GM18870 (cell line): ENCODE results near the gene ALB.
"Not testable (repeated sequence)": the region's sequence is repeated elsewhere in the genome, so short reads cannot be mapped to it uniquely, and the experiment has no call there.

Experiments
- ATAC-seq: cut with Tn5 transposase; IDR thresholded peaks from one replicate; pipeline ENCODE4 v1.9.1; 2021; ENCODE audit warnings: moderate library complexity; ENCODE audit not compliant: unreplicated experiment

Gene ALB

DNA sequence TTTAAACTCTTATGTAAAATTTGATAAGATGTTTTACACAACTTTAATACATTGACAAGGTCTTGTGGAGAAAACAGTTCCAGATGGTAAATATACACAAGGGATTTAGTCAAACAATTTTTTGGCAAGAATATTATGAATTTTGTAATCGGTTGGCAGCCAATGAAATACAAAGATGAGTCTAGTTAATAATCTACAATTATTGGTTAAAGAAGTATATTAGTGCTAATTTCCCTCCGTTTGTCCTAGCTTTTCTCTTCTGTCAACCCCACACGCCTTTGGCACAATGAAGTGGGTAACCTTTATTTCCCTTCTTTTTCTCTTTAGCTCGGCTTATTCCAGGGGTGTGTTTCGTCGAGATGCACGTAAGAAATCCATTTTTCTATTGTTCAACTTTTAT lies at the start of gene ALB:
Gene ALB (plus strand): TSS at position 246 of the 400 bp plus-strand sequence. CDS start 41 bp downstream, at position 287.
- no peak for ATAC-seq

DNA sequence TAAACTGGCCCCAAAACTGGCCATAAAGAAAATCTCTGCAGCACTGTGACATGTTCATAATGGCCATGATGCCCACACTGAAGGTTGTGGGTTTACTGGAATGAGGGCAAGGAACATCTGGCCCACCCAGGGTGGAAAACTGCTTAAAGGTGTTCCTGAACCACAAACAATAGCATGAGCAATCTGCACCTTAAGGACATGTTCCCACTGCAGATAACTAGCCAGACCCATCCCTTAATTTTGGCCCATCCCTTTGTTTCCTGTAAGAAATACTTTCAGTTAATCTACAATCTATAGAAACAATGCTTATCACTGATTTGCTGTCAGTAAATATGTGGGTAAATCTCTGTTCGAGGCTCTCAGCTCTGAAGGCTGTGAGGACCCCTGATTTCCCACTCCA lies 46.9 kb upstream of the ALB start:
- ATAC-seq, result not testable (repeated sequence)

DNA sequence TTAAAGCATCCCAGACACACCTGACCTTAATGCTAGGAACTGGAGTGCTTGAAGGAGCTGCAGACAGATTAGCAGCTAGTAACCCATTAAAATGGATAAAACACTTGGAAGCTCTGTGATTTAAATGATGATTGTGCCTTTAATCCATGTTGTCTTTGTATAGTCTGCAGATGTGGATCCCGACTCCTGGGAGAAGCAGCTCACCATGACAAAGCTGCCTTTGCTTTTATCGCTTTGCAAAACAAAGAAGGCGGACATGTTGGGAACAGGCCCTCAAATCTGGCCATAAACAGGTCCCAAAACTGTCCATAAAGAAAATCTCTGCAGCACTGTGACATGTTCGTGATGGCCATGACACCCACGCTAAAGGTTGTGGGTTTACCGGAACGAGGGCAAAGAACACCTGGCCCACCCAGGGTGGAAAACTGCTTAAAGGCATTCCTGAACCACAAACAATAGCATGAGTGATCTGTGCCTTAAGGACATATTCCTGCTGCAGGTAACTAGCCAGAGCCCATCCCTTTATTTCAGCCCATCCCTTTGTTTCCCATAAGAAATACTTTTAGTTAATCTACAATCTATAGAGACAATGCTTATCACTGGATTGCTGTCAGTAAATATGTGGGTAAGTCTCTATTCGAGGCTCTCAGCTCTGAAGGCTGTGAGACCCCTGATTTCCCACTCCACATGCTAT lies 34.4 kb upstream of the ALB start:
- ATAC-seq, result not testable (repeated sequence)

DNA sequence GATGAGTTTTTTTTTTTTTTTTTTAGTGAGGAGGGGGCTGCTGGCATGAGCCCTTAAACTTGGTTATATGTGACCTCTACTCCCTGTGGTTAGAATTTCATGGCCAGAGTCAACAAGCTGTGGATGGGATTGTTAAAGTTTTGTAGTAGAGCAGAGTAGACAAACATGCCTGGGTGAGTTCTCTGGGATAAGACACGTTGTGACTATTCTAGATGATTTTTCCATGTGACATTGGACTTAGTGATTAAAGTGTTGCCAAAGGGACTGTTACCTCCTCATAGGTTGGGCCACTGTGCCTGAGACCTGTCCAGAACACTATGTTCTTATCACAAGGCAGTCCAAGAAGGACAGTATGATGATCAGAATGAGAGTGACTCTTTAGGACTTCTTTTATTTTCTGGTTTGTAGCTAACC lies 28.8 kb upstream of the ALB start:
- no peak for ATAC-seq

DNA sequence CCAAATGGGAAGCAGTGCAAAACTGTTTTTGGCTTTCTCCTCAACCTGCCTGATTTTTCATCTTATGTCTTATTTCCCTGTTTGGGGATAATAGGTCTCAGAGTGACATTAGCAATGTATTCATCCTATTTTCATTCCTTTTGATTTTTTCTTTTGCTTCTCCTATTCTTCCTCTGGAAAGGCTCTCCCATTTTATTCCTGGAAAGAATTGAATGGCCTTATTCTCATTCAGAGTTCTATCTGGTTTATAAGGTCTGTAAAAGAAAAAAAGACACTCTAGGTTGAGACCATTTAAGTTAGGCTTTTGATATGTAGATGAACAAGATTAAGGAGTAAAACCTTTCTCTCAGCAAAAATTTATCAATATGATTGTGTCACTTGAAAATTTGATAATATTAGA lies 27.8 kb upstream of the ALB start:
- ATAC-seq, result no peak

DNA sequence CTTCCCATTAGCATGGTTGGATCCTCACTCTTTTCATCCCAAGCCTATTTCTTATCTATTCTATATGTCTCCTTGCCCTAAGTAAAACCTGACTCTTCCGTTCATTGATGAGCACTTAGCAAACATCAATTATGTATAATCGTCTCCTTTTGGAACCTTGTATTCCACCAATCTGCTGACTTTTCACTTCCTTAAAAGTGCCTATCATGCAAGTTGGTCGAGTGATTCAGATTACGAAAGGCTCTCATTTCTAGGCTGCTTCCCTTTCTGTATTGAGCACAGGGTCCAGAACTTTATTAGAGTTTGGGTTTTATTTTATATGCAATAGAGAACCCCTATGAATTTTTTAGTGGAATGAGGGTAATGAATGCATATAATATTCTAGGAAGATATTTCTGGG lies 27.1 kb upstream of the ALB start:
- ATAC-seq, result no peak

DNA sequence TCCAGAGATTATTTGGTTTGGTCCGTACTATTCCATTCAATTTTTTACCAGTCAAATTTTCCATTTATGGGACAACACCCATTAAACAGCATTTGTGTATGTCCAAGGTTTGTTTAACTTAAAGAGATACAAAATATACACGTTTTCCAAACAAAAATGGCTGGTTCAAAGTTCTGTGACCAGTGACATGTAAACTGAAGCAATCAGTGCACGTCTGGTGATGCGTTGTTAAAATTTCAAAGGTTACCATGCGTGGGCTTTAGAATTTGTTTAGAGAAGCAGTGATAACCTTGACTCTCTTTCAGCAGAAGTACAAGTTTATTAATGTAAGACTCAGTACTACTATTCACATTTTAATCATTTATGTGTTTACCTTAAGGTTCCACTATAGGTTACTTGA lies 25.2 kb upstream of the ALB start:
- ATAC-seq, result no peak

DNA sequence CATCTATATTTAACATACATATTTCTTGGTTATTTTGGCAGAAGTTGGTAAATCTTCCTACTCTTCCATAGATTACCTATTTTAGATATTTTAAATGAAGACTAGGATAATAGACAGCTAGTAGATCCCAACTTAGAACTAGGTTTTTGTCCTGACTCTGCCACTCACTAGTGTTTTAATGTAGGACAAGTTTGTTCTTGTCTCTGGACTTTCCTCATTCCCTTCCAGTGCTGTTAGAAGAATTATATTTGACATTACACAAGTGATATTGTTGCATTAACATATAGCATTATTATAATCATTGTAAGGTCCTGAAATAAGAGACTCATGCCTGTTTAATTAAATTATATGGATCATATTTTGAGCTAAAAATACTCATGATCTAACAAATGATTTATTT lies 24.1 kb upstream of the ALB start:
- no peak for ATAC-seq

DNA sequence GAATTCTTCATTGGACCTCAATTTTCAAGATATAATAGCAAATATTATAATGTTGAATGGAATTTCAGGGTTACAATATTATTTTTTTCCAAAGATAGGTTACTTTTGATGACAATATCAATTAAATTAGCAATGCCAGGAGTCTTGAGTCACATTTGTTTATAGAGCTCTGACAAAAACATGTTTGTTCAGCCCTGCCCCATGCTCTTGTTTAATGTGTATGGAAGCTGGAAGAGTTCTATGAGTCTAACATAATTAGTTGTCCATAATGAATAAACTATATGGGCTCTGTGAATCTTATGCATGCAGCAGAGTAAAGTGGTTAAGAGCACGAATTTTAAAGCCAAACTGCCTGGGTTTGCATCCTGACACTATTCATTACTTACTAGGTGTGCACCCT lies 22.9 kb upstream of the ALB start:
- ATAC-seq, result no peak

DNA sequence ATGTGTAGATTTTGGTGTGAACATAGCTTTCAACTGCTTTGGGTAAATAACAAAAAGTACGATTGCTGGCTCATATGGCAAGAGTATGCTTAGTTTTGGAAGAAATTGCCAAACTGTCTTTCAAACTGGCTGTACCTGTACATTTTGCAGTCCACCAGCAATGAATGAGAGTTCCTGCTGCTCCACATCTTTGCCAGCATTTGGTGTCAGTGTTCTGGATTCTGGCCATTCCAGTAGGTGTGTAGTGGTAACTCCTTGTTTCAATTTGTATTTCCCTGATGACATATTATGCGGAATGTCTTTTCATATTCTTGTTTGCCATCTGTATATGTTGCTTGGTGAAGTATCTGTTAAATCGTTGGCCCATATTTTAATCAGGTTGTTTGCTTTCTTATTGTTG lies 20.6 kb upstream of the ALB start:
- ATAC-seq, result no peak

DNA sequence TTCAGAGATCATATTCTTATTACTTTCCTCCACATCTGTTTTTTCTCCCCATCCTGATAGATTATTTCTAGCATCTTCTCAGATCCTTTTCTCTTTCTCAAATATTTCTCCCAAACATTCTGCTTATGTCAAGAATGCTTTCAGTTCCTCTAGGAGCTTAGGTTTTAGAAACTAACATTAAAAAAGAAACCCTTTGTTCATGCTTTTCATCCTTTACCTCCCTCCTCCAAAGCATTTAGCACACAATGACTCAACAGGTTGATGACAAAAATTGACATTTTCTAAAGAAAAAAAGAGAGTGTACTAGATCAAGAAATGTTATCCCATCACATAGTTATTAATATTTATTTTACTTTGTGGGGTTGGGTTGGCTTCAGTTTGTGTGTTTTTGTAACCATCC lies 16.5 kb upstream of the ALB start:
- peak; percentile 73 for ATAC-seq

DNA sequence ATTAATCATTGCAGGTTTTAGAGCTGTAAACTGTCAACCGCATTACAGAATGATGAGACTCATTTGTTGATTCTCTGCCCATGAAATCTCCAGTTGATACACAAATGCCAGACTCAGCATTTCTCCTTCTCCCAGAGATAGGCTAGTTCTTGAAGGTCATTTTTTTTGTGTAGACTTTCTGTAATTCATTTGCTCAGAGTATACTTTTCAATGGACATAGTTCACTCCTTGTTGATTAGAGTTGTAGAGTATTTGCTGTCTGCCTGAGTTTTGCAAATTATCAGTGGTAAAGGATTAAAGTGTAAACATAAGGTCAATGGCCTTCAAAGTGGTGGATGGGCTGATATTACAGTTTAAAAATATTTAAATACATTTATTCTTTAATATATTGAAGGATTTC lies 15.2 kb upstream of the ALB start:
- ATAC-seq, result no peak

DNA sequence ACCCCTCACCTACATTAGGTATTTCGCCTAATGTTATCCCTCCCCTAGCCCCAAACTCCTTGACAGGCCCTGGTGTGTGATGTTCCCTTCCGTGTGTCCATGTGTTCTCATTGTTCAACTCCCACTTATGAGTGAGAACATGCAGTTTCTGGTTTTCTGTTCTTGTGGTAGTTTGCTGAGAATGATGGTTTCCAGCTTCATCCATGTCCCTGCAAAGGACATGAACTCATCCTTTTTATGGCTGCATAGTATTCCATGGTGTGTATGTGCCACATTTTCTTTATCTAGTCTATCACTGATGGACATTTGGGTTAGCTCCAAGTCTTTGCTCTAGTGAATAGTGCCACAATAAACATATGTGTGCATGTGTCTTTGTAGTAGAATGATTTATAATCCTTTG lies 14.4 kb upstream of the ALB start:
- not testable (repeated sequence) for ATAC-seq

DNA sequence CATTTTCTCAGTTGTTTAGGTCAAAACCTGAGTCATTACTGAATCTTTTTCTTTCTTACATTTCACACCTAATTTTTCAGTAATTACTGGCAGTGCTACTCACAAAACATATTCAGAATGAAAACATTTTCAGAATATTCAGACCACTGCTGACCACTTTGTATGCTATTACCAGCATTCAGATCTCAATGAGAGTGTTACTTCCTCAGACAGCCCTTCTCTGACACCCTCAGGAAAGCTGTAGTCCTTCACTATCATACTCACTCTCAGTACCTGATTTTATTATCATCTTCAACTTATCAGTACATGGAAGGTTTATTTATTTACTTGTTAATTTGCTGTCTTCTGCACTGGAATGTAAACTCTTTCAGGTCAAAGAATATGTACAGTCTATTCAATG lies 12.3 kb upstream of the ALB start:
- ATAC-seq, result no peak

DNA sequence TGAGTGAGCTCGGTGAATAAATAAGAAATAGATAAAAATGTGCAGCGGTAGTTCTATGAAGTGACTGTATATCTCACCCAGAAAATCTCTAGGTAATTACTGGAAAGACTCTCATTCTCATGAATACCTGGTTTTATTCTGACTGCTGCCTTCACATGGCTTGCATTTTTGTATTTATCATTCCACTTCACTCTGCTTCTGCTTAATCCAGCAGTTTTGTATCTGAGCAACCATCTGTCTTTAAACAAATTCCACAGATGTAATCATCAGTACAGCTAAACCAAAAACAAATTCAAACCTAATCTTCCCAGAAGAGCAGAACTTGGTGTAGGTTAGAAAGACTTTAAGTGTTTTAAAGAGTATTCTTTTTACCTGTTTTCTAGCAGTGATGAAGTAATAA lies 11.2 kb upstream of the ALB start:
- no peak for ATAC-seq

DNA sequence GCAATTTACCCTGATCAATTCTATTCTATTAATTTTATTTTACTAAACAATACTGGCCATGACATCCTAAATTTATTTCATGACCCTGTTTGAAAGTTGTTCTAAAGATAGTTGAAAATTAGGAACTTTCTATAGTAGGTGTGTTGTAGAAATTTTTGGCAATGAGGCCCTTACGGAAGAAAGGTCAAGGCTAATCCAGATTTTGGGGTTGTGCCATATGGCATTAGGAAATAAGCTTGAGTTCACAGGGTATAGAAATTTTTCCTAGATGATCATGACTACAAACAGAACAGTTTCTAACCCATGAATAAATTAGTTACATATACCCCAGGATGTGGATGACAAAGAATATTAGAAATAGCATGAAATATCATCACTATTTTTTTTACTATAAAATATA lies 7.8 kb upstream of the ALB start:
- ATAC-seq, result no peak

DNA sequence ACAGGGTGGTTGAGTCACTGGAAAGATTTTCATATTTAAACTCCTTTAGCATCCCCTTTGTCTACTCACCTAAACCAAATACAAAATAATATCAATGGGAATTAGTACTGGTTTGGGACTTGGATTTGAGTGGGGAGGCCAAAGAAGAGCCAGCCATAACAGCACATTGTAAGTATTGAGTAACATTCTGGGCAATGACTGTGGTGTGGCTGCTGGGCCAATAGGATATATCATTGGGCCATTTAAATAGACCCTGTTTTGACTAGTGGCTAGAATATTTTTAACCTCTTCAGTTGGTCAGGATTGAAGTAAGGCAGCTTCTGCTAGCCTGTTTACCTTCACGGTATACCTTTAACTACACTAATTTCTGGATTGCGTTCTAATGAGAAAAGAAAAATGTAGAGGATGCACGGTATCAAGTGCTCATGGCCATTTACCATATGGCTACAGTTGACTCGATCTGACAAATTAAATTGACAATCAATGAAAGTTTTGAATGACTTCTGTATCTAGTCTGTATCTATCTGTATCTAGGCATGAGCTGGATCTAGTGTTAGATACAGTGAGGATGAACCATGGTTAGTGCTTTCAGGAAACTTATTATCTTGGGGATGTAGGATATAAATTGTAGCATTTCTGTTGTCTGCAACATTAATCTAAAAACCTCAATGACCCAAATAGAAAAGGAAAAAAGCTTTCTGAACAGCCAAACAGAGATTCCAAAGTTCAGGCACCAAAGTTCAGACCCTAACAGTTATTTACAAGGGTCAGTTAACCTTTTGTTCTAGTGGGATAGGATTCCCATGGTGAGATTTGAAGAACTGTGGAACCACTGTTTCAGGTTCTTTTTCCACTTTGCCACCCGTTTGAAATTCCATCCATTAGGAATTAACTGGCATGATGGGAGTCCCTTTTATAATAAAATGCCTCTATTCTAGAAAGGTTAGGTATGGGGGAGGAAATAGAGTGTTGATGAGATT lies 6.8 kb upstream of the ALB start:
- no peak for ATAC-seq

DNA sequence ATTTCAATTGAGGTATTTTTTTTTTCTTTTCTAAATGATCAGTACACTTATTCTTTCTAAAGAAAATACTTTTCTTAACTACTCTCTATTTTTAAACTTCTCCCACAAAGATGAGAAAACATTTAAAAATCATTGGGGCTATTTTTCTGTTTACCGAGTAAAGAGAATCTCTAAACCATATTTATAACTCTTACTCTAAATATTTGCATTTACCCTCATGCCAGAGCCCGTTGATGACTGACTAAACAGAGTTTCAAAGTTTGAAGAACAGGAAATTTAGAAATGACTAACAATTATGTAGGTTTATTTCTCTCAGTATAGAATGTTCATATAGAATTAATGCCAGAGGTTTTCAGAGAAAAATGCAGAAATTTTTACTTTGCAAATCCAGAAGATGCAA lies 2.7 kb upstream of the ALB start:
- no peak for ATAC-seq

DNA sequence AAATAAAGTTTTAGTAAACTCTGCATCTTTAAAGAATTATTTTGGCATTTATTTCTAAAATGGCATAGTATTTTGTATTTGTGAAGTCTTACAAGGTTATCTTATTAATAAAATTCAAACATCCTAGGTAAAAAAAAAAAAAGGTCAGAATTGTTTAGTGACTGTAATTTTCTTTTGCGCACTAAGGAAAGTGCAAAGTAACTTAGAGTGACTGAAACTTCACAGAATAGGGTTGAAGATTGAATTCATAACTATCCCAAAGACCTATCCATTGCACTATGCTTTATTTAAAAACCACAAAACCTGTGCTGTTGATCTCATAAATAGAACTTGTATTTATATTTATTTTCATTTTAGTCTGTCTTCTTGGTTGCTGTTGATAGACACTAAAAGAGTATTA lies 370 bp downstream of the ALB start:
- ATAC-seq, result no peak

DNA sequence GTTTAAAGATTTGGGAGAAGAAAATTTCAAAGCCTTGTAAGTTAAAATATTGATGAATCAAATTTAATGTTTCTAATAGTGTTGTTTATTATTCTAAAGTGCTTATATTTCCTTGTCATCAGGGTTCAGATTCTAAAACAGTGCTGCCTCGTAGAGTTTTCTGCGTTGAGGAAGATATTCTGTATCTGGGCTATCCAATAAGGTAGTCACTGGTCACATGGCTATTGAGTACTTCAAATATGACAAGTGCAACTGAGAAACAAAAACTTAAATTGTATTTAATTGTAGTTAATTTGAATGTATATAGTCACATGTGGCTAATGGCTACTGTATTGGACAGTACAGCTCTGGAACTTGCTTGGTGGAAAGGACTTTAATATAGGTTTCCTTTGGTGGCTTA lies 1.1 kb downstream of the ALB start:
- ATAC-seq, result no peak

DNA sequence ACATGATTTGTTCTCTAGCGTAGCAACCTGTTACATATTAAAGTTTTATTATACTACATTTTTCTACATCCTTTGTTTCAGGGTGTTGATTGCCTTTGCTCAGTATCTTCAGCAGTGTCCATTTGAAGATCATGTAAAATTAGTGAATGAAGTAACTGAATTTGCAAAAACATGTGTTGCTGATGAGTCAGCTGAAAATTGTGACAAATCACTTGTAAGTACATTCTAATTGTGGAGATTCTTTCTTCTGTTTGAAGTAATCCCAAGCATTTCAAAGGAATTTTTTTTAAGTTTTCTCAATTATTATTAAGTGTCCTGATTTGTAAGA lies 2.4 kb downstream of the ALB start:
- no peak for ATAC-seq

DNA sequence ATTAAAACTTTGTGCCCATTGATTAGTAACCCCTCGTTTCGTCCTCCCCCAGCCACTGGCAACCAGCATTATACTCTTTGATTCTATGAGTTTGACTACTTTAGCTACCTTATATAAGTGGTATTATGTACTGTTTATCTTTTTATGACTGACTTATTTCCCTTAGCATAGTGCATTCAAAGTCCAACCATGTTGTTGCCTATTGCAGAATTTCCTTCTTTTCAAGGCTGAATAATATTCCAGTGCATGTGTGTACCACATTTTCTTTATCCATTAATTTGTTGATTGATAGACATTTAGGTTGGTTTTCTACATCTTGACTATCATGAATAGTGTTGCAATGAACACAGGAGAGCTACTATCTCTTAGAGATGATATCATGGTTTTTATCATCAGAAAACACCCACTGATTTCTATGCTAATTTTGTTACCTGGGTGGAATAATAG lies 3.2 kb downstream of the ALB start:
- ATAC-seq, result no peak
